Transverse colon (tissue), 4 donors: Measurements from ENCODE around the gene CDCP2. TPM values are rescaled to one million over a fixed set of nuclear protein-coding genes. Genes with fewer than 3 reads are reported as not detected.

Experiments used
- DNase-seq: peaks from one replicate; pipeline ENCODE4 v3.0.0-alpha.2; 2019
- H3K27ac ChIP-seq, 4 donors: fragments of 200-600 bp; sonication (generic); 2 replicates each; pipeline ENCODE4 v1.5.1; 2016 to 2018; ENCODE audit warnings: inconsistent platforms in 4 of 4
- H3K27me3 ChIP-seq: fragments of 200-600 bp; sonication (generic); 2 replicates; pipeline ENCODE4 v1.5.1; 2017; ENCODE audit warnings: inconsistent platforms
- H3K36me3 ChIP-seq, 4 donors: fragments of 200-600 bp; sonication (generic); 2 replicates each; pipeline ENCODE4 v1.5.1; 2017 to 2019; ENCODE audit warnings: inconsistent platforms in 4 of 4
- H3K4me1 ChIP-seq, 4 donors: fragments of 200-600 bp; sonication (generic); 2 replicates each; pipeline ENCODE4 v1.5.1; 2017 to 2020; ENCODE audit warnings: inconsistent platforms in 4 of 4
- H3K4me3 ChIP-seq, 4 donors: fragments of 200-600 bp; sonication (generic); 1 replicate in 1 of 4; 2 replicates in 3 of 4; pipeline versions ENCODE4 v1.5.1 to v1.6.1; 2017 to 2019; ENCODE audit warnings: inconsistent platforms in 4 of 4
- H3K9me3 ChIP-seq, 2 donors: fragments of 200-600 bp; sonication (generic); 2 replicates each; pipeline ENCODE4 v1.5.1; 2017 to 2019; ENCODE audit warnings: inconsistent platforms in 2 of 2
- CTCF ChIP-seq, 5 experiments: fragments of 200-600 bp in 3 of 5; fragments of 450-650 bp in 2 of 5; sonication (generic) in 3 of 5; IDR thresholded peaks; 1 replicate in 2 of 5; 2 replicates in 3 of 5; pipeline ENCODE4 v1.5.1; 2016 to 2017; ENCODE audit warnings: antibody characterized with exemption in 5 of 5, inconsistent platforms in 3 of 5, mild to moderate bottlenecking in 2 of 5, moderate library complexity in 1 of 5
- EP300 ChIP-seq: sonication (generic); formaldehyde crosslinking; IDR thresholded peaks from one replicate; pipeline ENCODE4 v1.6.1; 2017; ENCODE audit warnings: antibody characterized with exemption, low read depth
- POLR2A ChIP-seq: fragments of 450-650 bp; IDR thresholded peaks from one replicate; pipeline ENCODE4 v1.6.1; 2016; ENCODE audit warnings: antibody characterized with exemption, mild to moderate bottlenecking, moderate library complexity
- POLR2AphosphoS5 ChIP-seq, 3 donors: sonication (generic); formaldehyde crosslinking; IDR thresholded peaks; one replicate each; pipeline ENCODE4 v1.6.1; 2016; ENCODE audit warnings: antibody characterized with exemption in 3 of 3
- WGBS, 2 donors: methylation state at CpG; one replicate each; pipeline ENCODE4 v1.1.5; 2018; ENCODE audit warnings: low coverage in 1 of 2; 5-methylcytosine and 5-hydroxymethylcytosine counted together
- in situ Hi-C, 4 donors: fragments of 200-750 bp; cut with MboI; loops; one replicate each; pipeline versions ENCODE4 v1.15.0 to v1.15.1; 2017; ENCODE audit warnings: low sequenced_read_pairs in 3 of 4, low pct_ligation_motif_present in 1 of 4, low pct_unique_long_range_greater_than_20kb in 1 of 4
- intact Hi-C: fragments of 100-400 bp; cut with DNase I; formaldehyde crosslinking; loops from one replicate; pipeline ENCODE4 v1.15.1; 2023; ENCODE audit warnings: low total_unique reads
- total RNA-seq, 4 donors: library from RNA; depleted of rRNA; stranded (reverse); fragments of >200 nt; gene quantifications; one replicate each; pipeline ENCODE4 v1.1.0, GENCODE V29; 2016

The CDCP2 gene
- total RNA-seq, 4 donors from 2014 or later = 0.48 TPM; not detected in 3

DNA sequence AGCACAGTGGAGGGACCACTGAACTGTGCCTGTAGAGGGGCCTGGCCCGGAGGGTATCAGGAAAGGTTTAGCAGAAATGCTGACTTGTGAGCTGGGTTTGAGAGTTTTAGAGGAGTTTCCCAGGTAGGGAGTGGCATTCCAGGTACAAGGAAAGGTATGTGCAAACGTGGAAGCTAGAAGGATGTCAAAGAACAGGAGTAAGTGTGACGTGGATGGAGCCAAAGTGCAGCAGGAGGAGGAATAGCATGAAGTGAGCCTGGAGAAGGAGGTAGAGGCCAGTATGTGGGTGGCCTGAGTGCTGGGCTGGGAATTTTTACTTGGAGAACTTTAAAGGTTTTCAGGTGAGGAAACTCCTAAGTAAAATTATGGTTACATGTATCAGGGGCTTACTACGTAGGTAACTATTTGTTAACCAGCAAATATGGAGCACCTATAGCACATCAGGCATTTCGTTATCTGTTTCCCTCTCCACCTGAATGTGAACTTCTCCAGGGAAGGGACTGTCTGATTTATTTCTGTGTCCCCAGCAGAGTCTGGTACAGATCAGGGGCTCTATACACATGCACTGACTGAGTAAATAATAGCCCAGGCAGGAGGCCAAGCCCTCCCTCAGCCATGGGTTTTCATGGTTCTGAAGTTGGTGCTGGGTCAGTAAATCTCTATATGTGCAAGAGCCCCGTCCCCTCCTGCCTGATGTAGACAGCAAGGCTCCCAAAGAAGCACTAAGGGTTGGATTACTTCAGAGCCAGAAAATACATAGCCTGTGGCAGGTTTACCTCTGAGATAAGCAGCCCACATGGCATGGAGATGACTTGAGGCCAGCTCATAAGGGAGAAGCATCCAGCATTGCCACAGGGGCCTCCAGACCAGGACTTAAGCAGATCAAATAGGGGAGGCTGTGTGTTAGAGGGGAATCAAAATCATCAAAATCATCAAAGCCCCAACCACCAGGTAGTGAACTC is 43.4 kb downstream of the CDCP2 start:
- H3K4me1 ChIP-seq = no peaks in the 10 kb centered on the region
- TF ChIP-seq POLR2AphosphoS5 (IDR thresholded peaks at IDR 0.05) (no peak), CTCF (IDR thresholded peaks at IDR 0.05) (no peak), EP300 (no peak), POLR2A (no peak)
- WGBS, 2 donors = 39 to 74% methylated on average over 4 to 6 of the region's 6 CpGs
- H3K9me3 ChIP-seq = no peaks in the 10 kb centered on the region
- H3K27me3 ChIP-seq = no peaks in the 10 kb centered on the region
- in situ Hi-C loops (loop anchor here in 1 of 4 donors (25.0 kb wide), 1 partner anchor 378 kb away; no protein-coding TSS in a partner anchor), intact Hi-C loops (no loop called here)
- H3K27ac ChIP-seq = no peak overlapping the region
- H3K36me3 ChIP-seq = no peaks in the 10 kb centered on the region
- no peak for DNase-seq
- H3K4me3 ChIP-seq = no peak overlapping the region

- no peak for DNase-seq
- 93 to 94% methylated on average over 3 of the region's 3 CpGs for WGBS, 2 donors
- Histone ChIP-seq H3K27me3 (no peaks in the 10 kb centered on the region), H3K36me3 (no peaks in the 10 kb centered on the region), H3K4me1 (no peaks in the 10 kb centered on the region), H3K4me3 (no peak overlapping the region), H3K27ac (no peak overlapping the region), H3K9me3 (no peaks in the 10 kb centered on the region)
- intact Hi-C loops = no loop called here
- TF ChIP-seq POLR2AphosphoS5 (IDR thresholded peaks at IDR 0.05) = no peak
- no peak for TF ChIP-seq EP300
- TF ChIP-seq CTCF (IDR thresholded peaks at IDR 0.05) = no peak
- no peak for TF ChIP-seq POLR2A
- in situ Hi-C loops = loop anchor here in 1 of 4 donors (25.0 kb wide), 1 partner anchor 379 kb away; no protein-coding TSS in a partner anchor
These were observed 44.6 kb downstream of the CDCP2 start for GRCh38 chr1:54108156-54108555.

GRCh38 chr1:54107131-54107530 is 45.7 kb downstream of the CDCP2 start:
- in situ Hi-C loops (loop anchor here in 1 of 4 donors (25.0 kb wide), 1 partner anchor 380 kb away; no protein-coding TSS in a partner anchor), intact Hi-C loops (no loop called here)
- DNase-seq = no peak
- Histone ChIP-seq H3K27me3 (no peaks in the 10 kb centered on the region), H3K36me3 (no peaks in the 10 kb centered on the region), H3K9me3 (no peaks in the 10 kb centered on the region), H3K27ac (no peak overlapping the region), H3K4me3 (no peak overlapping the region), H3K4me1 (no peaks in the 10 kb centered on the region)
- TF ChIP-seq EP300 = no peak
- TF ChIP-seq CTCF (IDR thresholded peaks at IDR 0.05) = no peak
- no peak for TF ChIP-seq POLR2A
- TF ChIP-seq POLR2AphosphoS5 (IDR thresholded peaks at IDR 0.05) = no peak
- 50 to 58% methylated on average over 1 to 2 of the region's 2 CpGs for WGBS, 2 donors

DNA sequence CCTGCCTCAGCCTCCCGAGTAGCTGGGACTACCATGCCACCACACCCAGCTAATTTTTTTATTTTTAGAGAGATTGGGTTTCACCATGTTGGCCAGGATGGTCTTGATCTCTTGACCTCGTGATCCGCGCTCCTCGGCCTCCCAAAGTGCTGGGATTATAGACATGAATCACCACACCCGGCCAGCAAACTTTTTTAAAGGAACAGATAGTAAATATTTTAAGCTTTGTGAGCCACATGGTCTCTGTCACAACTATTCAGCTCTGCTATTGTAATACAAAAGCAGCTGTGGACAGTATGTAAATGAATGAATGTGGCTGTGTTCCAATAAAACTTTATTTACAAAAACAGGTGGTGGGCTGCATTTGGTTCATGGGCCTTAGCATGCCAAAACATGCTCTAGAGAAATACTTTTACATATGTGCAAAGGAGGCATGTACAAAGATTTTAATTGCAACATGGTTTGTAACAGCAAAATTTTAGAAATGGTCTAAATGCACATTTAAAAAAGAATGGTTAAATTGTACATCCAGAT is 47.0 kb downstream of the CDCP2 start:
- DNase-seq = no peak
- Histone ChIP-seq H3K4me3 (no peak overlapping the region), H3K27ac (no peak overlapping the region), H3K9me3 (no peaks in the 10 kb centered on the region), H3K27me3 (no peaks in the 10 kb centered on the region), H3K4me1 (no peaks in the 10 kb centered on the region), H3K36me3 (no peaks in the 10 kb centered on the region)
- 77% methylated on average over 6 of the region's 6 CpGs; no CpG with 5 or more reads in 1 of the 2 donors for WGBS, 2 donors
- TF ChIP-seq EP300 = no peak
- TF ChIP-seq POLR2AphosphoS5 (IDR thresholded peaks at IDR 0.05) = no peak
- TF ChIP-seq POLR2A = no peak
- TF ChIP-seq CTCF (IDR thresholded peaks at IDR 0.05) = no peak
- intact Hi-C loops = no loop called here
- in situ Hi-C loops = loop anchor here in 1 of 4 donors (25.0 kb wide), 1 partner anchor 381 kb away; no protein-coding TSS in a partner anchor
